ENCODE data around the gene ATP6V0D1. TPM values are rescaled to one million over a fixed set of nuclear protein-coding genes. Genes with fewer than 3 reads are reported as not detected.
"Not testable (repeated sequence)": the region's sequence is repeated elsewhere in the genome, so short reads cannot be mapped to it uniquely, and the experiment has no call there.

Gene ATP6V0D1
- total RNA-seq, 1 experiment from 2014 or later = 66.8 TPM

GRCh38 chr16:67429799-67430503 is 51.0 kb downstream of the ATP6V0D1 start:
- no peak for DNase-seq (ENCODE audit: low spot score)

GRCh38 chr16:67429053-67429798 is 51.7 kb downstream of the ATP6V0D1 start:
- no peak for DNase-seq (ENCODE audit: low spot score)

- DNase-seq (ENCODE audit: low spot score) = no peak
Measured at GRCh38 chr16:67428146-67428731, 52.7 kb downstream of the ATP6V0D1 start.

- no peak for DNase-seq (ENCODE audit: low spot score)
Measured at GRCh38 chr16:67426950-67427349, 54.0 kb downstream of the ATP6V0D1 start.

DNA sequence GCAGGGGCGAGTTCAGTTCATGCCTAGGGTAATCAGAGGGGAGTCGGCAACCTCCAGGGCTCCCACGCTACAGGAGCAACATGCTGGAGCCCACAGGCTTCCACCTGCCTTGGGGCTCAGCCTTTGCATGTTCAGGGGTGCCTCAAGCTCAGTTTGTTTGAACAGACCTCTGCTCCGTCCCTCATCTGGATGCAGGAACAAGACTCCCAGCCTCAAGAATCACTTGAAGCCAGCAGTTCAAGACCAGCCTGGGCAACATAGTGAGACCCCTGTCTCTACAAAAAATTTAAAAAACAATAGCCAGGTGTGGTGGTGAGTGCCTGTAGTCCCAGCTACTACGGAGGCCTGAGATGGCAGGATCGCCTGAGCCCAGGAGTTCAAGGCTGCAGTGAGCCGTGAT is 54.9 kb downstream of the ATP6V0D1 start:
- no peak for DNase-seq (ENCODE audit: low spot score)

DNA sequence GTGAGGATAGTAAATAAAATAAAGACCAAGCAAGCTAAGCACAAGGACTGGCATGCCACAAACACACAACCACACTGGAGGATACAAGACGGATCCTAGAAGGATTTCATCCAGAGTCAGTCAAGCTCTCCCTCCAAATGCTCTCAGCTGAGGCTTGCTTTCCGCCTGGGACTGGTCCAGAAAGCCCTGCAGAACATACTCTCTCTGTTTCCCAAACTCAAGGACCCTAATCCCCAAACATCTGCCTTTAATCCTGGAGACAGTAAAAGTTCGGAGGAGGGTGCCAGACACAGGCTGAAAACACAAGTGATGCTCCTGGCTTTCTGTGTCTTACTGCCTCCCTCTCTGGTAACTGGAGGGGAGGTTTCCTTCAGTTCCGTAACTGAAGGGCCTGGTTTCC is 55.4 kb downstream of the ATP6V0D1 start:
- DNase-seq (ENCODE audit: low spot score) = no peak

DNA sequence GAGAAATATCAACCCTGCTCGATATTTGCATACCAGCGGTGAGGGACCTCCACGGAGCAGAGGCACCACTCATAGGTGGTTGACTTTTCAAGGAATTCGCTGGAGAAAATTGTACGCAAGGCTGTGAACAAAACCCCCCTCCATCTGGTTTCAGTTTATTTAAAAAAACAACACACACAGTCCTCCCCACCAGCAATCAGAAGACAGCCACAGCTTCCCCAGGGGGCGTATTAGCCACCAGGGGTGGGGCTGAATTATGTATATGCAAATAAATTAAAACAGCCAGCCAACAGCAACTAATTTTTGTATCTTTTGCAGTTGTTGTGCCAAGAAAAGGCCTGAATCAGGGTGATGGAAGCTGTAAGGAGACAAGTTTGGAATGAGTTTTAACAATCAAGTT is 55.9 kb downstream of the ATP6V0D1 start:
- no peak for DNase-seq (ENCODE audit: low spot score)

DNA sequence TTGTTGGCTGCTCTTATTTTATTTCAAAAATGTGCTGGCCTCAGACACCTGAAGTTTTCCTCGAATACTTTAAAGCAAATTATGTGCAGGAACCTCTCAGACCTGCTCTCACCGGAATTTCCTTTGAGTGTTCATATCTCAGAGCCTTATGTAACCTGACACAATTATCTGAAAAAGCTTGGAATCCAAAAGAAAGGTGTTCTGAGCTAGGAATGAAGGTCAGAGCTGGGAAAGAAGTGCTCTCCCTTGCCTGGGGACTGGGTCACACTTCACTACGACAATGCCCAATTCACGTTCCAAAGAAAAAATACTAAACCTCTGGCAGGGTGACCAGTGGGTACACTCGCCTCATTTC is 56.7 kb downstream of the ATP6V0D1 start:
- DNase-seq (ENCODE audit: low spot score) = no peak

GRCh38 chr16:67423611-67424260 is 57.2 kb downstream of the ATP6V0D1 start:
- DNase-seq (ENCODE audit: low spot score) = no peak

GRCh38 chr16:67423015-67423414 is 57.9 kb downstream of the ATP6V0D1 start:
- DNase-seq (ENCODE audit: low spot score) = no peak

DNA sequence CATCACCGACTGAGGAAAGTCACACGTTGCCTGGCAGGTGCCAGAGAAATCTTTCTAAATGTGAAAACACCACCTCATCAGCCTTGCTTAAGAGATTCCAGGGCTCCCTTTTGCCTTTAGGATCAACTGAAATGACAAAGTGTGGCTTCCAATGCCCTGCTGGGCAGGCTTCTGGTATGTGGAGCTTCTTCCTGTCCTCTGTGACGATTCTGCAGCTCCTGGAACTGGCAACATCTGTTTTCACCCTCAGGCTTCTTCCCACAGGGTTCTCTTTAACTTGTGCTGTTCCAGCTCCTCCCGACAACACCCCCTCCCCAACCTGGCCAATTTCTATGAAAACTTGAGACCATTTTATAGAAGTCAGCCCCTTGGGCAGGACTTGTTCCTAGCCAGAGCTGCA is 59.9 kb downstream of the ATP6V0D1 start:
- DNase-seq (ENCODE audit: low spot score) = no peak

GRCh38 chr16:67419931-67420330 is 61.0 kb downstream of the ATP6V0D1 start:
- no peak for DNase-seq (ENCODE audit: low spot score)

DNA sequence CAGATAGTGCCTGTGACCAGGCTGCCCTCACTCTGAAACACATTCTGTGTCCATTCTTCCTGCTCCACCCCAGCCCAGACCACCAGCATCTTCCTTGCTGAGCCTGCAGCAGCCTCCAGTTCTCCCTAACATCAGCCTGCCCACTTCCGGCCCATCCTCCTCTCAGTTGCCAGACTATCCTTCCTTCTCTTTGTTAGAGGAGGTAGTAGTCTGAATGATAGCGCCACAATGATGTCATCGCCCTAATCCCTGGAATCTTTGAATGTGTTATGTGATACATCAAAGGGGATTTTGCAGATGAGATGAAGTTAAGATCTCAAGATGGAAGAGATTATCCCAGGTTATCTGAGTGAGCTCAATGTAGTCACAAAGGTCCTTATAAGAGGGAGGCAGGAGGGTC is 61.5 kb downstream of the ATP6V0D1 start:
- DNase-seq (ENCODE audit: low spot score) = no peak

GRCh38 chr16:67417333-67418061 is 63.5 kb downstream of the ATP6V0D1 start:
- DNase-seq (ENCODE audit: low spot score) = no peak

DNA sequence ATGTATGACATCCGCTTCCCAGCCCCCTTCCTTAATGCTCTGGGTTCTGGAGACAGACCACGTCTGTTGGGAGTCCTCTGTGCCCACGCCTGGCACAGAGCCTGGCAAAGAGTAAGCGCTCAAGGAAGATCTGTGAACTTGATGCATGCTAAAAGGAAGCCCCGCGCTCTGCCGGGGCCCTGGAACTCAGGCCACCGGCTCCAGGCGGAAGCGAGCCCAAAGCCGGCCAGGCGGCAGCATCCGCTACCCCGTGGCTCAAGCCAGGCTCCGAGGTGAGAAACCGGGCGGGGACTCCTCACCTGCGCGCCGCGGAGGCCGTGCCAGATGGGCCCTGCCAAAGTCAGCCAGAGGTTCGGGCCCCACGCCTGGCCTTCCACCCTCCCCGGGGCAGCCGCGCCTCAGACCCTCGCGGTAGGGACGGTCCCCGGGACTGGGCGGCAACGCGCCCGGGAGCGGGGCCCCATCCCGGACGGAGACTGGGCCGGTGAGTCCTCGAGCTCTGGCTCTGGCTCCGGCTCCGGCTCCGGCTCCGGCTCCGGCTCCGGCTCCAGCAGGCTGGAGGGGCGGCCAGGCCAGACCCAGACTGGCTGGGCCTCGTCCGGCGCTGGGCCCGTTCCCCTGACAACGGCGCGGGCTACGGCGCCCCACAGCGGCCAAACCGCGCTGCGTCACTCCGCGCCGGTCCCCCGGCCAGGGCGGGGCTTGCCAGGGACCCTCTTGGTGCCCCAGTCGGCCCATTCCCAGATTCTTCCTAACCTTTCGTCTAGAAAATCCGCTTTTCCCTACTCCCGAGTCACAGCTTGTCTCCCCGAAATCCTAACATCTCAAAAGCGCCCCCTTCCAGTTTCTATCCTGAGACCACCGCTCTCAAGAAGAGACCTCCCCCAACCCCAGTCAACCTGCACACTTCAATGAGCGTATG is 64.8 kb downstream of the ATP6V0D1 start, which contains the start of gene ZDHHC1:
Gene ZDHHC1, minus strand, starts transcription at position 606 of the 922 bp plus-strand sequence. CDS start 8,702 bp downstream, outside the sequence.
- no peak for DNase-seq (ENCODE audit: low spot score)

DNA sequence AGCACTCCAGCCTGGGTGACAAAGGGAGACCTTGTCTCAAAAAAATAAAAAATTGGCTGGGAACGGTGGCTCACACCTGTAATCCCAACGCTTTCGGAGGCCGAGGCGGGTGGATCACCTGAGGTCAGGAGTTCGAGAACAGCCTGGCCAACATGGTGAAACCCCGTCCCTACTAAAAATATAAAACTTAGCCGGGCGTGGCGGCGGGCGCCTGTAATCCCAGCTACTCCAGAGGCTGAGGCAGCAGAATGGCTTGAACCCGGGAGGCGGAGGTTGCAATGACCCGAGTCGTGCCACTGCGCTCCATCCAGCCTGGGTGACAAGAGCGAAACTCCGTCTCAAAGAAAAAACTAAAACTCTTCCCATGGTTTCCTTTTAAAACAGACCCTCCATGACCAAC is 65.5 kb downstream of the ATP6V0D1 start:
- not testable (repeated sequence) for DNase-seq (ENCODE audit: low spot score)

GRCh38 chr16:67413978-67414911 is 66.7 kb downstream of the ATP6V0D1 start:
- DNase-seq (ENCODE audit: low spot score) = no peak

GRCh38 chr16:67412294-67412693 is 68.7 kb downstream of the ATP6V0D1 start:
- DNase-seq (ENCODE audit: low spot score) = no peak

DNA sequence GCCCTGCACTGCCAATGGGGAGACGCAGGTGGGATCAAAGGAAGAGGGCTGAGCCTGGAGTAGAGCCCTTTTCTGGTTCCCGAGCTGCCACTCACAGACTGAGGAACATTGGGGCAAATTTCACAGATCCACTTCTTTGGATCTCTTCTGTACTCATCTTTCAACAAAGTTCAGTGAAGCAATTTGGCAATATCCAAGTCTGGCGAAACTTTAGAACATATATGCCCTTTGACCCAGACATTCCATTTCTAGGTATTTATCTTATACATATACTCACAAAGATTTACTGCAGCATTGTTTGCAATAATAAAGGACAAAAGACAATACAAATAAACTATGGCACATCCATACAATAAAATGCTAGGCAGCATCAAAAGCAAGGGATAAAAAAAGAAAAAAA is 69.6 kb downstream of the ATP6V0D1 start:
- no peak for DNase-seq (ENCODE audit: low spot score)

- no peak for DNase-seq (ENCODE audit: low spot score)
Measured at GRCh38 chr16:67409631-67410030, 71.3 kb downstream of the ATP6V0D1 start.
